NCI-H146 treated with DMSO at 0.1 percent for 48 hours (cell line): ENCODE data around the gene FIGNL2.

ENCODE experiments used
- DNase-seq: peaks from one replicate; lab custom pipeline; 2025; ENCODE audit not compliant: unreplicated experiment; lab: John Stamatoyannopoulos, UW

Gene FIGNL2

GRCh38 chr12:51855586-51856428, 7.3 kb upstream of the FIGNL2 start:
- no peak for DNase-seq

DNA sequence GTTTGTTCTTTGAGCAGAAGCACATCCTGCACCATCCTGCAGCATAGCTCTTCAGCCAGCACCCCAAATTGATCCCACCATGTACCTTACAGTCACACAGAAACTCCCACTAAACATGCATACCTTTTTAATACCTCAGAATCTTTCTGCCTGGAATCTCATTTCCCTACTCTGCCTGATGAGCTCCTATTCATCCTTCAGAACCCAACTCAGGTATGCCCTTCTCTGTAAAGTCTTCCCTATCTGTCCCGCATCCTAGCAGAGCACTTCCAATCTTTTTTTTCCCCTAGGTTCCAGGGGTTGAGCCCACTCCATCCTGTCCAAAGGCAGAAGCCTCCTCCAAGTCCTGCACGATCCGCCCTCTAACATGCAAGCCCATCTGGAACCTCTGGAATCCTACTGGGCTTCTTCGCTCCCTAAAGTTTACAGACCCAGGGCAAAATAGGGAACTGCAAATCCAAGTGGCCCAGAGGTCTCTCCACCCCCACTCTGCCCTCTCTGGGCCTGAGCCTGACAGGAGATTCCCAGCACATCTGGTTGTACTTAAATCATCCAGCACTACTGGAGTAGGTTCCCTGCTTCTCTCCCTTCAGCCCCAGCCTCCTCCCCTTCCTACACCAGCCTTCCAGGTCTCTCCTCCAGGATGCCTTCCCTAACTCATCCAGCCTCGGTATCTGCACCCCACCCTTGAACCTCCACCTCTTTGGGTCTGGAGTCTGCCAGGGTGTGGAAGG, 4.1 kb upstream of the FIGNL2 start:
- no peak for DNase-seq

DNA sequence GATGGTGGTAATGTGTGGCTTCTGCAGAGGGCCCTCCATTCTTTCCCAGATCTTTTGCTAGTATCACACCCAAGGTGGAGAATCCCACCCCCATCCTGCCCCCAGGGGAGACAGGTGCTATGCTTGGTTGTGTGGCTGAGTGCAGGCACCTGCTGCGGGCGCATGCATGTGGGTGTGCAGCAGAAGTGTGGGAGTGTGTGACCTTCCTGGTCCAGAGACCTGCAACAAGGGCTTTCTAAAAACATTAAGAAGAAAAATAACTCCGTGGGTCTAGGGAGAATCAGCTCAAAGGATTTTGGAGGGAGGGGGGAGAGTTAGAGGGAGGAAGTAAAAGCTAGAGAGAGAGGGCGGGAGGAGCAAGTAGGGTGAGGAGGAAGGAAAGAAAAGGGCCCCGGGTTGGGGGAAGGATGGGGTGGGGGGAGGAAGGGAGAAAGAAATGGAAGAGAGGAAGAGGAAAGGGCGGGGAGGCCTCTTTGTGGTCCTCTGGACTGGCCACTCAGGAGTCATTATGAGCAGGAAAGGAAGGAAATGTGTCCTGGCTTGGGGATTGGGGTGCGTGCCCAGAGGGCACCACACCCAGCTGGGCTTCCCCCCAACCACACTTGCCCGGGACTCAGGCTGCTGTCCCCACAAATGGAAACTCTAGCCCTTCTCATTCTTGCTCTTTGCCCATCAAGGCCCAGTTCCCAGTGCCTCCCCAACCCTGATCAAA, 3.1 kb upstream of the FIGNL2 start:
- DNase-seq = peak; percentile 86

GRCh38 chr12:51850965-51851299, 2.4 kb upstream of the FIGNL2 start:
- no peak for DNase-seq

DNA sequence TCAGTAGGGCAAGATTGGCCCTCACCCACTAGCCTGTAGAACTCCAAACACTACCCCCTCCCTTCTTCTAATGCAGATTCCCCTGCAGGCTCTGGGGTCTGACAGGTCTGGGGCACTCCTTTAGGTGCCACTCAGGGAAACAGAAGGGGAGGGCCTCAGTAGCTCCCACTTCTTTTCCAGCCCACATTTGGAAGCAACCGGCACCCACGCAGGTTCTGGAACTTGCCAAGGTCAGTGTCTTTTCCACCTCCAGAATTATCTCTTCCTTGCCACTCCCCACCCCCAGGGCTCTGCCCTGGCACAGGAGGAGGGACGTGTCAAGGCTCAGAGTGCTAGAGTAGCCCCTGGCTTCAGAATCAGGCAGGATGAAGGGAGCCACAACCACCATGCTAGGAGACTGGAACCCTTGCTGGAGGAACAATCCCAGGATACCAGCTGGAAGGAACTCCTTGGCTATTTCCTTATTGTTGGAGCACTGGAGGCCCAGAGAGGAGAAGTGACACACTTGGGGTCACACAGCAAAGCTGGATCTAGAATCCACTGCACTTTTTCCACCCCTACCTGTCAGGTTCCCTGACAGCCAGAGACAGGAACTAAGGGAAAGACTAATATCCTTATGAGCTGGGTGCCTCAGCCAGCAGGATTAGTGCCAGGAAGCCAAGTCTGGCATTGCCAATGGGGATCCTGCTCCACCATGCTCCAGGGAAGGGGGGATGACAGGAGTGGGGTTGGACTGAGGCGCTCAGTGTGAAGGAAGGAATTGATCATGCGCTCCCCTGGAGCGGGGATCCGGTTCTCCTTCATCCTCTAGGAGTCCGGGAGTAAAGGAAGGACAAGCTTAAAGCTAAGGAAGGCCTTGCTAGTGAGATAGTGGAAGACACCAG, 1.8 kb upstream of the FIGNL2 start:
- DNase-seq = no peak

DNA sequence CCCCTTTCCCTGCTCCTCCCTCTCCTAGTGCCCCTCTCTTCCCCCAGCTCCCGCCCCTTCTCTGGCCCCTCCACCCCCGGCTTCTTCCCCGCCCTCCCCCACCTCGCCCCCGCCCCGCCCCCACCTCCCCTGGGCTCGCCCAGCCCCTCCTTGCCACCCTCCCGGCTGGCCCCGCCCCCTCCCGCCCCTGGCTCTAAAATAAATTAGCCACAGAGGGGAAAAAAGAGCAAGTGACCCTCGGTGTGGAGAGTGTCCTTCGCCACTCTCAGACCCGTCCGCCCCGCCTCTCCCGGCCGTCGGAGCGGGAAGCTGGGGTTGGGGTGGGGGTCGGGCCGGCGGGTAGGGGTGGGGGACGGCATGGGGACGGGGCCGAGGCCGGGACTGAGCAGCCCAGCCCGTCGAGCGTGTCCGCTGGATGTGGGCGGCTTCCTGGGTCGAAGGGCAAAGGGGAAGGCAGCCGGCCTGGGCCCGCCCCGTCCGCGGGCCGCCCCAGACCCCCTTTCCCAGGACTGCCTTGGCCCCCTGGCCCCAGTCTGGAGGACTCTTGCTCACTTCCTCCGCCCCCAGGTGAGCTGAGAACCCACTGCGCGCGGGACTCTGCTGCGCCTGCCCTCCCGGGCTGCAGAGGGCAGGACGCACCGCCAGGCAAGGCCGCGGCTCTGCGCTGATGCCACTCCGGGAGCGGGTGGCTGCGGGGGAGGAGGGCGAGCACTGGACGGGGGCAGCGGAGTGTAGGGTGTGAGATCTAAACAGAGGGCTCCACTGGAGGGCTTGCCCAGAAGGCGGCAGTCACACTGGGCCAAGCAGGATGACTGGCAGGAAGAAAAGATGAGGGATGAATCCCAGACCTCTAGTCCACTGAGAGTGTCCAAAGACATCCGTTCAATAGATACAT, 570 bp upstream of the FIGNL2 start:
- no peak for DNase-seq

DNA sequence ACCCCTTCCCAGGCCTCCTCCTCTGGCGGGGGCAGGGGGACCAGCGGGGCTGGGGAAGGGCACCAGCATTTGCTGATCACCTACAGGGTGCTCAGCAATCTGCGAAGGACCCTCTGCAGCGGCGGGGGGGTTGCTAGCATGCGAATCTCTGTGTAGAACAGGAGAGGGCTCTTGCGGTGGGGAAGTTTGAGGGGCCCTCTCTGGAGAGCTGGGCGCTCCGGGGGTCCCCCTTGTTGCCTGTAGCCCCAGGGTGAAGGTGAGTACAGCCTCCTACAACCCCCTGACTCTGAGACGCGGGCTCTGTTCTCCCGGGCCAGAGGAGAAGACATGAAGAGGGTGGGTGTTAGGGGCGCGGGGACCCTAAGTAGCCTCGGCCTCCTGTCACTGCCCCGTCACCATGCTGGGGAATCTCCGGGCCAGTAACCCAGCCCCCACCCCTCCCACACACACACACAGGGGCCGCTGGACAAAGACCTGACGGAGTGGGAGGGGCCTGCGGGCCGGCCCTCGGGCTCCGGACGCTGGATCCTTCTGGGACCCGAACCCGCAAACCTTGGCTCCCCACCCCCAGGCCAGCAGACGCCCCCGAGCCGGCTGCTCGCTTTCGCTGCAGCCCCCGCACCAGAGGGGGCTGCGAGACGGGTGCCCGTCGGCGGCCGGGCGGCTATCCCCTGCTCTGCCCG, 734 bp downstream of the FIGNL2 start:
- DNase-seq = no peak

- DNase-seq = no peak
These were observed 1.4 kb downstream of the FIGNL2 start for GRCh38 chr12:51846911-51847642.

GRCh38 chr12:51846271-51846691, 2.2 kb downstream of the FIGNL2 start:
- no peak for DNase-seq

DNA sequence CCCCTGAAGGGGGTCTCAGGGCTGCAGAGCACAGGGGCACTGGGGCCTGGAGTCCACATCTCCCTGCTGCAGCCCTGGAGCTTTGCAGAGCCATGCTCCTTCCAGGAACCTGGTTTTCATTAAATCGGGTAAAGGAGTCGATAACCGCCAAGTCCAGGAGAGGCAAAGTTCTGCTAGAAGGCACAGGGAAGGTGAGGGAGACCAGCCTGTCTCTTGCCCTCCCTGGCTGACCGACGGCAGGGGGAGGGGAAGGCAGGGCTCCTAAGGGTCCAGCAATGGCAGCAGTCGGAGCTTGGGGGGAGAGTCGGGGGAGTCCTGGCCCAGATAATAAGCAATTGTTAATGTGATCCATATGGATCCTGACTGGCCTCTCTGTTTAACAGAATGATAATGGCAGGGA, 3.0 kb downstream of the FIGNL2 start:
- DNase-seq = no peak

DNA sequence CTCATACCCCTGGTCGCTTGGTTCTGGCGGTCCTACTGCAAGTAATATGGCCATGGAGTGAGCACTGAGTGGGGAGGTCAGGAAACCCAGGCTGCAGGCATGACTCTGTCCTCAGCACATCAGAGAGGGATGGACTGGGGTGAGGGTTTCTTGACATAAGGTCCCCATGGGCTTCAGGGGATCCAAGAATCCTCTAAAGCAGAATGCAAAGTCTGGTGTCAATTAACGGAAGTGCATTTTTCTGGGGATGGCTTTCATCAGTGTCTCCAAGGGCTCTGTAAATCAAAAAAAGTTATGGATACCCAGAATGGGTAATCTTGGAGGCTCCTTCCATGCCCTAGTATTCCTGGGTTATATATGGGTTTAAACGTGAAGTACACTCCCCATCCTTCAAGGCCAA, 3.7 kb downstream of the FIGNL2 start:
- no peak for DNase-seq

DNA sequence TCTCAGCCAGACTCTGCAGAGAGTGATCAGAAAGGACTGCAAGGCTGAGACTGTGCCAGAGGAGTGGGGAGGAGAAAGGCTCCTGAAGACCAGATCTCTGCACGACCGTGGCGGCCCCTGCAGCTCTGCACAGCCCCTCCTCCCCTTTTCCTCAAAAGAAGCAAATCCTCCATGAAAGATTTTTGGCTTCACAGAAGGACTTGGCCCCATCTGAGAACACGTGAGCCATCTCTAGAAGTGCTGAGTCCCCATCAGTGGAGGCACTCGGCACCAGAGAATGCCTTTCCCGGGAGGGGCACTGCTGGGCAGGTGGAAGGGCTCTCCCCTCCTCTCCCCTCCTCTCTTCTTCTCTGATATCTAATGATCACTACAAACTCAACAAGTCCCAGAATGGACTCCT, 6.8 kb downstream of the FIGNL2 start:
- no peak for DNase-seq

- no peak for DNase-seq
These were observed 7.6 kb downstream of the FIGNL2 start for GRCh38 chr12:51840966-51841365.

DNA sequence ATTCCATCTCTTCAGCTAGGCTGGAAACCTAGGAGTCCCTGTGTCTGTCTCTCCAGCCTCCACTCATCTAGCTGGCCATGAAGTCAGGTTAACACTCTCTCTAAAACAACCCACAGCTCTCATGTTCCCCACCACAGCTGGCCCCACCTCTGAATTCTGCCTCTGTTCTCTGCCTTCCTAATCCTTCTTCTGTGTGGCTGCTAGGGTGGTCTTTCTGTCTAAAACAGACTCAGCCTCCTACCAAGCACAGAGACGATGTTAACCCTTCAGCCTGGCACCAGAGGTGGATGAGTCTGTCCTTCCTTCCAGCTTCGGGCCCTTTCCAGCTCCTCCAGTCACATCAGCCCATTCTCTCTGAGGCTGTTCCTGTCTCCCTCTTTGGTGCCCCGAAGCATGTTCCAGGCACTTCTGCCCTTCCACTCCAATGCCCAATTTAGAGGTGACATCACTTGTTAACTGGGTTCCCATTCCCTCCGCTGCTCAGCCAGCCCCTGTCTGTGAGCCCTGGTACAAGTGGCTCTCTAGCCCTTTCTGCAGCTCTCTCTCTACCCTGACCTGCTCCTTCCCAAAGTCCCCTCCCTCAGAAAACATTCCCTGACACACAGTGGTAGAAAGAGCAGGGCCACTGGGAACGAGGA, 9.1 kb downstream of the FIGNL2 start:
- DNase-seq = no peak

DNA sequence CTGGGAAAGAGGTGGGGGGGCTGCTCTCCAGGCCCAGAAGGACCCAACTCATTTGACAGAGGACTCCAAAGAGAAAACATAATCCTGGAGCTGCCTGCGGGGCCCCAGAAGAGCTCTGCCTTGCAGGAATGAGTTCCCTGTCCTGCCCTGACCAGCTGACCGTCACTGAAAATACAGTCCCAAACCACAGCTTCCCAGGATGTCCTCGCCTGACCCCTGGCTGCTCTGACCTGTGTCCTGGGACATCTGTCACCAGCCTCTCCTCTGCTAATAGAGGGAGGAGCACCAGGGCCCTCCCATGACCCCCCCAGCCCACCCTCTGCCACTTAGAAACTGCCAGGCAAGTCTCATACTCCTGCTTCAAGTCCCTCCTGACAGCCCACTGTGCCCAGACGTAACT, 9.8 kb downstream of the FIGNL2 start:
- no peak for DNase-seq

GRCh38 chr12:51838036-51838435, 10.5 kb downstream of the FIGNL2 start:
- DNase-seq = no peak

- DNase-seq = no peak
These were observed 11.2 kb downstream of the FIGNL2 start for GRCh38 chr12:51837286-51837685.

GRCh38 chr12:51836827-51837173, 11.7 kb downstream of the FIGNL2 start:
- no peak for DNase-seq
